Endothelial cell (in vitro differentiated cells): ENCODE measurements around the gene FRAS1. TPM values are rescaled to one million over a fixed set of nuclear protein-coding genes. Genes with fewer than 3 reads are reported as not detected.

Experiments
- DNase-seq: peaks from one replicate; pipeline ENCODE4 v3.0.0; 2021; ENCODE audit warnings: low spot score
- H3K27ac Mint-ChIP-seq: one replicate; pipeline ENCODE4 v1.8.0; 2021; ENCODE audit warnings: mixed read lengths, inconsistent platforms; ENCODE audit not compliant: unreplicated experiment
- H3K27me3 Mint-ChIP-seq: one replicate; pipeline ENCODE4 v1.8.0; 2021; ENCODE audit warnings: mild to moderate bottlenecking, moderate library complexity, mixed read lengths, inconsistent platforms; ENCODE audit not compliant: unreplicated experiment
- H3K36me3 Mint-ChIP-seq: one replicate; pipeline ENCODE4 v1.8.0; 2021; ENCODE audit warnings: mild to moderate bottlenecking, low read depth, mixed read lengths, inconsistent platforms; ENCODE audit not compliant: unreplicated experiment
- H3K4me1 Mint-ChIP-seq: one replicate; pipeline ENCODE4 v1.8.0; 2021; ENCODE audit warnings: mild to moderate bottlenecking, mixed read lengths, inconsistent platforms; ENCODE audit not compliant: unreplicated experiment
- H3K4me3 Mint-ChIP-seq: one replicate; pipeline ENCODE4 v1.8.0; 2021; ENCODE audit warnings: mild to moderate bottlenecking, mixed read lengths, inconsistent platforms; ENCODE audit not compliant: unreplicated experiment
- H3K9me3 Mint-ChIP-seq: one replicate; pipeline ENCODE4 v1.8.0; 2021; ENCODE audit warnings: mixed read lengths, inconsistent platforms; ENCODE audit not compliant: unreplicated experiment
- total RNA-seq: library from RNA; stranded (reverse); fragmentation: NEBNext Ultra II Directional; extraction: Animal tissue kit (Norgen Biotek cat#: 25700); gene quantifications from one replicate; pipeline ENCODE4 v1.2.1, GENCODE V29; 2021; ENCODE audit not compliant: unreplicated experiment
- TF ChIP-seq, protein P1 (sequence below): fragments of 200-600 bp; sonication (generic); IDR thresholded peaks from one replicate; pipeline ENCODE4 v1.5.0; 2021; ENCODE audit warnings: antibody characterized with exemption; ENCODE audit not compliant: unreplicated experiment

The FRAS1 gene
- total RNA-seq, 1 donor from 2014 or later: 51.7 TPM

DNA sequence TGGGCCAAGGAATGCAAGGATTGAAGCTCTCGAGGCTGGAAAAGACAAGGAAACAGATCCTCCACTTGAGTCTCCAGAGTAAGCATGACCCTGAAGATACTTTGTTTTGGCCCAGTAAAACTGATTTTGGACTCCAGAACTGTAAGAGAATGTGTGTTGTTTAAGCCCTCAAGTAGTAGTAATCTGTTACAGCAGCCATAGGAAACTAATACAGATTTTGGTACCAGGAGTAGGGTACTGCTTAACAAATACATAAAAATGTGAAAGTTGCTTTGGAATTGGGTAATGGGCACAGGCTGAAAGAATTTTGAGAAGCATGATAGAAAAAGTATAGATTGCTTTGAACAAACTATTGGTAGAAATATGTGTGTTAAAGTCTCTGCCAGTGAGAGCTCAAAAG, 17.4 kb upstream of the FRAS1 start:
- TF ChIP-seq, protein P1, sequence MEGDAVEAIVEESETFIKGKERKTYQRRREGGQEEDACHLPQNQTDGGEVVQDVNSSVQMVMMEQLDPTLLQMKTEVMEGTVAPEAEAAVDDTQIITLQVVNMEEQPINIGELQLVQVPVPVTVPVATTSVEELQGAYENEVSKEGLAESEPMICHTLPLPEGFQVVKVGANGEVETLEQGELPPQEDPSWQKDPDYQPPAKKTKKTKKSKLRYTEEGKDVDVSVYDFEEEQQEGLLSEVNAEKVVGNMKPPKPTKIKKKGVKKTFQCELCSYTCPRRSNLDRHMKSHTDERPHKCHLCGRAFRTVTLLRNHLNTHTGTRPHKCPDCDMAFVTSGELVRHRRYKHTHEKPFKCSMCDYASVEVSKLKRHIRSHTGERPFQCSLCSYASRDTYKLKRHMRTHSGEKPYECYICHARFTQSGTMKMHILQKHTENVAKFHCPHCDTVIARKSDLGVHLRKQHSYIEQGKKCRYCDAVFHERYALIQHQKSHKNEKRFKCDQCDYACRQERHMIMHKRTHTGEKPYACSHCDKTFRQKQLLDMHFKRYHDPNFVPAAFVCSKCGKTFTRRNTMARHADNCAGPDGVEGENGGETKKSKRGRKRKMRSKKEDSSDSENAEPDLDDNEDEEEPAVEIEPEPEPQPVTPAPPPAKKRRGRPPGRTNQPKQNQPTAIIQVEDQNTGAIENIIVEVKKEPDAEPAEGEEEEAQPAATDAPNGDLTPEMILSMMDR: no peak
- H3K4me3 Mint-ChIP-seq: no peak overlapping the region
- no peak for DNase-seq
- H3K27me3 Mint-ChIP-seq: no peaks in the 10 kb centered on the region
- no peaks in the 10 kb centered on the region for H3K4me1 Mint-ChIP-seq
- no peaks in the 10 kb centered on the region for H3K9me3 Mint-ChIP-seq
- H3K27ac Mint-ChIP-seq: no peak overlapping the region
- H3K36me3 Mint-ChIP-seq: no peaks in the 10 kb centered on the region

DNA sequence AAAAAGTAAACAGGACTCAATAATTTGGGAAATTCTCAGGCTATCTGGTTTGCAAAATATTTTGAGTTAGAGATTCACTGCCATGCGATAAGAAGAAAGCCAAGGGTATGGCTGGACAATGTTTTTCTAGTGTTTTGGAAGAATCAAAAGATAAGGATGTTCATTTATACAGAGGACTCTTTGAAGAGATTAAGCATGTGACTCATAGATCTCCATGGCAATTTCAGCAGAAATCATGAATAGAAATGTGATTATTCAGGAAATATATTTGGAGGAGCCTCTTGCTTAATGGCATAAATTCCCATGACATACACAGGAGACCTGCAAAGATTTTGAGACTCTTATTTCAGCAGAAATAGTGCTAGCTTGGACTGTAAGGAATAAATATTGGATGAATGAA, 16.7 kb upstream of the FRAS1 start:
- TF ChIP-seq, protein P1: no peak
- no peaks in the 10 kb centered on the region for H3K4me1 Mint-ChIP-seq
- H3K36me3 Mint-ChIP-seq: no peaks in the 10 kb centered on the region
- H3K4me3 Mint-ChIP-seq: no peak overlapping the region
- H3K27ac Mint-ChIP-seq: no peak overlapping the region
- no peak for DNase-seq
- H3K9me3 Mint-ChIP-seq: no peaks in the 10 kb centered on the region
- no peaks in the 10 kb centered on the region for H3K27me3 Mint-ChIP-seq

DNA sequence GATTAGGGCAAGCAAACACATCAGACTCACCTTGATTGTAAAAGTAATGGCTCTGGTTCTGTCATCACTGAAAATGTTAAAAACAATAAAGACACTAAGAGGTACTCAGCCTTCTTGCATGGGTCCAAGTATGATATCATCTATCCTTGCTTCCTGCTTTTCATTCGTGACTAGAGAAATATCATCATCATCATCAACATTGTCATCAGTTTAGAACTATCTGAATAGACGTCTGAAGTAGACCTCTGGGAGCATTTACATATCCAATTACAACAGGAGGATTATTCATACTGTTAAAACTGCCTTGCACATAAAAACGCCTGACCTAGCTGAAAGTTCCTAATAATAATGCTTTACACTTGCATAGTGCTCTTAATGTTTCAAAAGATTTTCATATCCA, 9.8 kb upstream of the FRAS1 start:
- Mint-ChIP-seq H3K27ac (no peak overlapping the region), H3K36me3 (no peaks in the 10 kb centered on the region), H3K9me3 (no peaks in the 10 kb centered on the region), H3K4me1 (no peaks in the 10 kb centered on the region), H3K27me3 (no peaks in the 10 kb centered on the region), H3K4me3 (no peak overlapping the region)
- TF ChIP-seq, protein P1: no peak
- DNase-seq: no peak

DNA sequence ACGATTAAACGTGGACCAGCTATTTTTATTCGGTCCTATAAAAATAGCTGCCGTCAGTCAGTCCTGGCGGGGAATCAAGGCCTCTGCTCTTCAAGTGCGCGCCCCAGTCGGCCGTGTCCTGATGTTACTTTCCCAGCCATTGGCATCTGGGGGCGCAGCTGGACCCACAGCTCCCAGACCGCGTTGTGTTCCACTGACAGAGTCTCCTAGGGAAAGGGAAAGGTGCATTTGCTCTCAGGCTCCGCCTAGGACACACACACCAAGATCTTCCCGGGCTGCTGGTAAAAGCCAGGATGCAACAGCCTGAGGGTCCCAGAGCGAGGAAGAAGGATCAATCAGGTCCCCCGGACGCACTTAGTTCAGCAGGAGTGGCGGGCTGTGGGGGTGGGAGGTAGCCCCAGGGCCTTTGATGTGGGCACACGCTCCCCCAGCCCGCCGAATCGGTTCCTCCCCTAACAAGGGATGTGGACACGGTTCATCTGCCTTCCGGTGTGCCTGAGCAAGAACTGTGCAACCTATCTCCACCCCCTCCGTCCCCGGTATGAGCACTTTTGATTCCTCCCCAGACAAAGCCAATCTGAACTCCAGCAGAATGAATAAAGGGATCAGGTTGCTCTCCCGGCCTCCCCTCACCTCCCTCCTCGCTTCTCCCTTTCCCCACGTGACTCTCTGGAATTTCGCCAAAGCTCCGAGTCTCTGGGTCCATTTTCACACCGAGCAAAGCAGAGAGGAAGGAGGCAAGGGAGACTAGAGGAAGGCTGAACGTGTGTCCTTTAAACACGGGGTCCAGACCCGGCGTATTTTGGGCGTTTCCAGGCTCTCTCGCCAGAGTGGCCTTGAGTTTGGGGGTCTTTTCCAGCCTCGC, 626 bp upstream of the FRAS1 start:
- Mint-ChIP-seq H3K27ac (peak overlapping the region; percentile 43), H3K36me3 (no peaks in the 10 kb centered on the region), H3K4me3 (peak overlapping the region; percentile 100), H3K9me3 (no peaks in the 10 kb centered on the region), H3K4me1 (peaks cover 25% of the 10 kb centered on the region), H3K27me3 (peaks cover 14% of the 10 kb centered on the region)
- TF ChIP-seq, protein P1: no peak
- DNase-seq: peak; percentile 58
